ENCODE data around the gene SH3PXD2A.
"Not testable (repeated sequence)": the region's sequence is repeated elsewhere in the genome, so short reads cannot be mapped to it uniquely, and the experiment has no call there.

SH3PXD2A gene

GRCh38 chr10:103832806-103833205, 22.6 kb downstream of the SH3PXD2A start:
- no peak for DNase-seq (ENCODE audit: low read depth)

- no peak for DNase-seq (ENCODE audit: low read depth)
Measured at GRCh38 chr10:103829838-103830465, 25.4 kb downstream of the SH3PXD2A start.

- DNase-seq (ENCODE audit: low read depth) = no peak
Measured at GRCh38 chr10:103829278-103829677, 26.1 kb downstream of the SH3PXD2A start.

GRCh38 chr10:103828587-103829197, 26.7 kb downstream of the SH3PXD2A start:
- no peak for DNase-seq (ENCODE audit: low read depth)

GRCh38 chr10:103828107-103828506, 27.3 kb downstream of the SH3PXD2A start:
- DNase-seq (ENCODE audit: low read depth) = no peak

GRCh38 chr10:103826885-103827284, 28.5 kb downstream of the SH3PXD2A start:
- DNase-seq (ENCODE audit: low read depth) = no peak

- no peak for DNase-seq (ENCODE audit: low read depth)
Measured at GRCh38 chr10:103824281-103824680, 31.1 kb downstream of the SH3PXD2A start.

- no peak for DNase-seq (ENCODE audit: low read depth)
Measured at GRCh38 chr10:103823706-103824272, 31.6 kb downstream of the SH3PXD2A start.

GRCh38 chr10:103822800-103823199, 32.6 kb downstream of the SH3PXD2A start:
- no peak for DNase-seq (ENCODE audit: low read depth)

GRCh38 chr10:103822107-103822716, 33.2 kb downstream of the SH3PXD2A start:
- no peak for DNase-seq (ENCODE audit: low read depth)

- DNase-seq (ENCODE audit: low read depth) = no peak
Measured at GRCh38 chr10:103820101-103821062, 35.0 kb downstream of the SH3PXD2A start.

GRCh38 chr10:103819493-103819892, 35.9 kb downstream of the SH3PXD2A start:
- DNase-seq (ENCODE audit: low read depth) = no peak

- no peak for DNase-seq (ENCODE audit: low read depth)
Measured at GRCh38 chr10:103818765-103819374, 36.5 kb downstream of the SH3PXD2A start.

GRCh38 chr10:103818105-103818504, 37.3 kb downstream of the SH3PXD2A start:
- no peak for DNase-seq (ENCODE audit: low read depth)

- no peak for DNase-seq (ENCODE audit: low read depth)
Measured at GRCh38 chr10:103816431-103816830, 38.9 kb downstream of the SH3PXD2A start.

- no peak for DNase-seq (ENCODE audit: low read depth)
Measured at GRCh38 chr10:103814626-103815370, 40.6 kb downstream of the SH3PXD2A start.

GRCh38 chr10:103814105-103814504, 41.3 kb downstream of the SH3PXD2A start:
- DNase-seq (ENCODE audit: low read depth) = no peak

GRCh38 chr10:103813312-103813711, 42.1 kb downstream of the SH3PXD2A start:
- not testable (repeated sequence) for DNase-seq (ENCODE audit: low read depth)

GRCh38 chr10:103812432-103812831, 42.9 kb downstream of the SH3PXD2A start:
- DNase-seq (ENCODE audit: low read depth) = no peak

- no peak for DNase-seq (ENCODE audit: low read depth)
Measured at GRCh38 chr10:103812004-103812403, 43.4 kb downstream of the SH3PXD2A start.

GRCh38 chr10:103811463-103811862, 43.9 kb downstream of the SH3PXD2A start:
- no peak for DNase-seq (ENCODE audit: low read depth)

Measured in stimulated activated CD8-positive, alpha-beta memory T cell treated with anti-CD3 and anti-CD28 coated beads, Interleukin-4, amount 100 ng/mL, for 24 hours (primary cell).